ENCODE results near the gene TMEM139.
A peak's percentile ranks its signal among the peaks of the same experiment; 100 is the strongest.

Gene TMEM139

GRCh38 chr7:143284591-143285469, at the start of gene TMEM139:
TMEM139 (plus strand) TSS chr7:143284958; CDS start chr7:143285958, 1,000 bp downstream.
- DNase-seq (ENCODE audit: low read depth in 3 of 3) = no peak

GRCh38 chr7:143235561-143235960, 49.2 kb upstream of the TMEM139 start:
- no peak for DNase-seq (ENCODE audit: low read depth in 3 of 3)

- DNase-seq (ENCODE audit: low read depth in 3 of 3) = no peak
Observed at GRCh38 chr7:143236408-143236990, 48.3 kb upstream of the TMEM139 start.

- no peak for DNase-seq (ENCODE audit: low read depth in 3 of 3)
Observed at GRCh38 chr7:143237366-143237765, 47.4 kb upstream of the TMEM139 start.

GRCh38 chr7:143238289-143238980, 46.3 kb upstream of the TMEM139 start:
- no peak for DNase-seq (ENCODE audit: low read depth in 3 of 3)

GRCh38 chr7:143239813-143240212, 44.9 kb upstream of the TMEM139 start:
- no peak for DNase-seq (ENCODE audit: low read depth in 3 of 3)

- peak; percentile 18 to 62 (median 47) for DNase-seq (ENCODE audit: low read depth in 3 of 3)
Observed at GRCh38 chr7:143240291-143241168, 44.2 kb upstream of the TMEM139 start.

- DNase-seq (ENCODE audit: low read depth in 3 of 3) = no peak
Observed at GRCh38 chr7:143242306-143242705, 42.5 kb upstream of the TMEM139 start.

GRCh38 chr7:143243111-143243510, 41.6 kb upstream of the TMEM139 start:
- no peak for DNase-seq (ENCODE audit: low read depth in 3 of 3)

- DNase-seq (ENCODE audit: low read depth in 3 of 3) = no peak
Observed at GRCh38 chr7:143243614-143244013, 41.1 kb upstream of the TMEM139 start.

- DNase-seq (ENCODE audit: low read depth in 3 of 3) = no peak
Observed at GRCh38 chr7:143244321-143244720, 40.4 kb upstream of the TMEM139 start.

GRCh38 chr7:143245123-143245522, 39.6 kb upstream of the TMEM139 start:
- no peak for DNase-seq (ENCODE audit: low read depth in 3 of 3)

GRCh38 chr7:143247372-143247771, 37.4 kb upstream of the TMEM139 start:
- no peak for DNase-seq (ENCODE audit: low read depth in 3 of 3)

GRCh38 chr7:143248761-143249354, 35.9 kb upstream of the TMEM139 start:
- DNase-seq (ENCODE audit: low read depth in 3 of 3) = no peak

- DNase-seq (ENCODE audit: low read depth in 3 of 3) = no peak
Observed at GRCh38 chr7:143250199-143250598, 34.6 kb upstream of the TMEM139 start.

GRCh38 chr7:143250822-143251221, 33.9 kb upstream of the TMEM139 start:
- DNase-seq (ENCODE audit: low read depth in 3 of 3) = no peak

GRCh38 chr7:143252006-143252405, 32.8 kb upstream of the TMEM139 start:
- DNase-seq (ENCODE audit: low read depth in 3 of 3) = no peak

- DNase-seq (ENCODE audit: low read depth in 3 of 3) = no peak
Observed at GRCh38 chr7:143255564-143255963, 29.2 kb upstream of the TMEM139 start.

GRCh38 chr7:143256325-143256724, 28.4 kb upstream of the TMEM139 start:
- DNase-seq (ENCODE audit: low read depth in 3 of 3) = no peak

GRCh38 chr7:143256932-143257331, 27.8 kb upstream of the TMEM139 start:
- no peak for DNase-seq (ENCODE audit: low read depth in 3 of 3)

GRCh38 chr7:143257501-143257900, 27.3 kb upstream of the TMEM139 start:
- no peak for DNase-seq (ENCODE audit: low read depth in 3 of 3)

Data from stimulated activated CD4-positive, alpha-beta T cell treated with anti-CD3 and anti-CD28 coated beads, TNF-alpha, amount 100 ng/mL, for 24 hours (primary cell).